ENCODE measurements around the gene PSMB7.

Gene PSMB7

GRCh38 chr9:124344291-124345050 is 70.8 kb downstream of the PSMB7 start:
- no peak for DNase-seq

GRCh38 chr9:124343533-124344290 is 71.5 kb downstream of the PSMB7 start:
- DNase-seq = no peak

DNA sequence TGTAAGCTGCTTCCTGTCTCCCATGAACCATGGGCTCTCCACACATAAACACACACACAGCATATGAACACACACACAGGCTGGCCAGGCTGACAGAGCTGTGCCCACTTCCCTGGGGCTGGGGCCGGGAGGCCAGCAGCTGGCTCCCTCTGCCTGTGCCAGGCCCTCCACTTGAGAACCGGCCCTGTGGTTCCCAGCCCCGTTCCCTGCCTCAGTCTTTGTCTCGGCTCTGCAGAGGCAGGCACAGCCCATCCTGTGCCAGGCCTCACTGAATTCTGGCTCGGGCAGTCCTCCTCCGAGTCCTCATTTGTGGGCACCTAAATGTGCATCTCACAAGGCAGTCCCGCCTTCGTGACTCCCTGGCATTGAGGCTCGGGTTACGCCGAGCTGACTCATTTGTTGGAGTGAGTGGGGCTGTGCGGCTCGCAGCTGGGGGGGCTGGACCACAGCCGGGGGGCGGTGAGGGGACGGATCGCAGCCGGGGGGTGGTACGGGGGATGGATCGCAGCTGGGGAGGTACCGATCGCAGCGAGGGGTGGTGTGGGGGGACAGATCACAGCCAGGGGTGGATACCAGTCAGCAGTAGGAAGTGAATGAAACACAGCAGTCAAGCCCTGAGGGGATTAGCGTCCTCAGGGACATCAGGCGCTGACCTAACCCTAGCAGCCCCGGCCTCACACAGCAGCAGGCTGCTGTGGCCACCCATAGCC is 72.3 kb downstream of the PSMB7 start:
- no peak for DNase-seq

DNA sequence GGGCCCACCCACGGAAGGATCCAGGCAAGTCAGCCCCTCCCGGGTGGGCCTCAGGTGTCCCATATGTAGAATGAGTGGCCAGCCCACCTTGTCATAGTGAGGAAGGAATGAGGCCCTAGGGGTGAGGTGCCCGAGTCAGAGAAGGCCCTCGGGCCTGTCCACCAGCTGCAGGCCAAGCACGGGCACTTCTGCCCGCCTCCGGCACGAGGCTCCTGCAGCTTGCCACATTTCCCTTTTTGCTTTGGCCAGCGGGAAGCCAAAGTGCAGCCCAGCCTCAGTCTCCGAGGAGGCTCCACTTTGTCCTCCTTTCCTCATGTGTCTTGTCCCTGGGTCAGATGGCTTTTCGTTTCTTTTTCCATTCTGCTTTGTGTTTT is 72.9 kb downstream of the PSMB7 start:
- no peak for DNase-seq

DNA sequence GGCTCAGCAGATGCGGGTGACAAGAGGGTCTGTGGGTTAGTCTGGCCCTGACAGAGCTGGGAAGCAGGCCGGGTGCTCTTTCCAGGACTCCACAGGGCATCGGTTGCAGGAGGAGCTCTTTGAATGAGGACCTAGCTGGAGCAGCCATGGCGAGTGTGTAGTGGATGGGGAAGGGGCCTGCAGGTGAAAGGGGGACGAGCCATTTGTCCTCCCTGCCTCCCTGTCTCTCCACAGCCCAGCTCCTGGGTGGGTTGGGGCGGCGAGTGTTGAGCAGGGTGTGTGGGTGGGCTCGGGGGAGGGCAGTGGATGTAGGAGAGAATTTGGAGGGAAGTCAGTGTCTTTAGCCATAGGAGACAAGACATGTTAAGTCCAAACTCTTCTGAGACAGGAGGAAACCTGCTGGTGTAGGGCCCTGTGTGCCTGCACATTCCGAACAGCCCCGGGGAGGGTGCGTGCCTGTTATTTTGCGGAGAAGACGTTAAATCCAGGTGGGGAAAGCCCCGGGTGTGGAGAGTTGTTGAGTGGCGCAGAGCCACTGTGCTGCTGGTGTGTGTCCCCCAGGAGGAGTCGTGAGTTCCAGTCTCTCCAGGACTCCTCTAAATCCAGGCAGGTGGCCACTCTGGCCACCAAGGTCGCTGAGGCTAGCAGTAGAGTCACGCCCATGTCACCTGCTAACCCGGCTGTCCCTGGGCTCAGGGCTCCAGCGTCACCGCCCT is 73.6 kb downstream of the PSMB7 start:
- no peak for DNase-seq

DNA sequence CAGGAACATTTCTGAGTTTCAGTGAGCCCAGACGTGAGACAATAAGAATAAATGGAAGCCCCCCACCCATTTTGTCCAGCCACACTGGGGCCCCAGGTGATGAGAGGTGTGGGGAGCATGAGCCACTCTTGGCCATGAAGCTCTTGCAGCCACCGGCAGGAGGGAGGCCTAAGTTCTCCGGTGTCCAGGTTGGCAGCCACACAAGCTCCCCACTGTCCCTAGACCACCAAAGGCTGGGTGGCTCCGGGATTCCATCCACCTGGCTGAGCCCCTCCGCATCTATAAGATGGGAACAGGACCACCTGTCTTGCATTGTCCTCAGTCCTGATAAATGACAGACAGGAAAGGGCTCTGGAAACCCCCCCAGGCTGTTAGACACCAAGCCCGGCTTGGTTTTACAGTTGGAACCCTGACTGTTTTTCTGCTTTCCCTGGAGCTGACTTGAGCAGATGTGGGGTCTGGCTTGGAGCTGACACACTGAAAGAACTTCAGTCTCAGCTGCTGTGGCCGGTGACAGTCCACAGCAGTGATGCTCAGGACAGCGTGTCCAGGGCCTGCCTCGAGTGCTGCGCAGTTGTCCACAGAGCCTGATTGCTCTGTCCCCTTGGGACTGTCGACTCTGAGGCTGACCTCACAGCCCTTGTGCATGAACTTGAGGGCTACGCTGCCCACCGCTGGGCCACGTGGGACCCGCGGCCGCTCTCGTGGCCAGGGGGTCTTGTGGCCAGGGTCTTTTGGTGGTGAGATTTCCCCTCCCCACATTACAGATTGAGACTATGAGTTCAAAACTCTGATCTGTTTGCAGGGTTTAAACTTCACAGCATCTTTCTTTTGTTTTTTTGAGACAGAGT is 74.8 kb downstream of the PSMB7 start:
- DNase-seq = no peak

DNA sequence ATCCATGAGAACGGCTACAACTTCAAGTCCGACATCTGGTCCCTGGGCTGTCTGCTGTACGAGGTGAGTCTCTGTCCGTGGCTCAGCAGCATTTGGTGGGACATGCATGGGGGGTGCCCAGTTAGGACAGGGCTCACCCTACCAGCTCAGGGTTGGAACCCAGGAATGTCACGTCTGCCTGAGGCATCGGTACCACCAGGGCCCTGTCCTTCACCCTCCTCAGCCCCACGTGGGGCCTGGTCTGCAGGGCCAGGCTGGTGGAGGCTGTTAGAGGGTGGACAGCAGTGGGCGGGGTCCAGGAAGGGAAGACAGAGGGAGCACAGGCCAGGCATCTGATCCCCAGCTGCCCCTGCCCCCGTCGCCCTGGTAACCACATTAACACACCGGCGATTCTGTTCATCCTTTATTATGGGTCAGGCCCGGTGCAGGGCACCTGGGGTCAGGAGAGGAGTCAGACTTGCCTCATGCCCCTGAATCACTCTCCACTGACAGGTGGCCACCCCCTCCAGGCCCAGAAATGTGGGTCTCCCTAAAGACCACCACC is 75.6 kb downstream of the PSMB7 start:
- no peak for DNase-seq

DNA sequence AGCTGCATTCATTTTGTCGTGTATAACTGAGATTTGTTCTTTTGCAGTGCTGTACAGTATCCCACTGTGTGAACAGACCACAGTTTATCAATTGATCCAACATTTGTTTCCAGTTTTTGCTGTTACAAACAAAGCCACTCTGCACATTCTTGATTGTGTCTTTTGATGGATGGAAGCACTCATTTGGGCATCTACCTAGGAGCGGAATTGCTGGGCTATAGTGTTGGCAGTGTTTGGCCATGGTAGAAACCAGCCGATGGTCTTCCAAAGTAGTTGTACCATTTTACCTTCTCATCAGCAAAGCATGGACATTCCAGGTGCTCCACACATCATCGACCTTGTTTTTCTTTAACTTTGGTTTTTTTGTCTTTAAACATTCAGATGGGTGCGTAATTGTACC is 77.7 kb downstream of the PSMB7 start:
- DNase-seq = no peak

DNA sequence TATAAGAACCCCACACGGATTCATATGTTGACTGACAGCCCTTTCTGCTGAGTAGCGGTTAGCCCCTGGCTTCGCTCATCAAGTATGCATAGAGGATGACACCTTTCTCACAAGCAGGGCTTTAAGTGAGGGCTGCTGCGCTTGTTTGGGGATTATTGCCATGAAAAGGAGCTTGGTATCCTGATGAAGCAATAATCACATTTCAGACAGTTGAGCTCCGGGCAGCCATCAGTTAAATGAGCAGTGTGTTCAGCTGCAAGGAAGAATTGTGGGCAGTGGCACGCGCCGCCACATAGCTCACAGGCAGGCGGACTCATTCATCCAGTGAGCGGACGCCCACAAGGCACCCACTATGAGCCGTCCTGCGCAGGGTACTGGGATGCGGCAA is 79.9 kb downstream of the PSMB7 start:
- DNase-seq = no peak

DNA sequence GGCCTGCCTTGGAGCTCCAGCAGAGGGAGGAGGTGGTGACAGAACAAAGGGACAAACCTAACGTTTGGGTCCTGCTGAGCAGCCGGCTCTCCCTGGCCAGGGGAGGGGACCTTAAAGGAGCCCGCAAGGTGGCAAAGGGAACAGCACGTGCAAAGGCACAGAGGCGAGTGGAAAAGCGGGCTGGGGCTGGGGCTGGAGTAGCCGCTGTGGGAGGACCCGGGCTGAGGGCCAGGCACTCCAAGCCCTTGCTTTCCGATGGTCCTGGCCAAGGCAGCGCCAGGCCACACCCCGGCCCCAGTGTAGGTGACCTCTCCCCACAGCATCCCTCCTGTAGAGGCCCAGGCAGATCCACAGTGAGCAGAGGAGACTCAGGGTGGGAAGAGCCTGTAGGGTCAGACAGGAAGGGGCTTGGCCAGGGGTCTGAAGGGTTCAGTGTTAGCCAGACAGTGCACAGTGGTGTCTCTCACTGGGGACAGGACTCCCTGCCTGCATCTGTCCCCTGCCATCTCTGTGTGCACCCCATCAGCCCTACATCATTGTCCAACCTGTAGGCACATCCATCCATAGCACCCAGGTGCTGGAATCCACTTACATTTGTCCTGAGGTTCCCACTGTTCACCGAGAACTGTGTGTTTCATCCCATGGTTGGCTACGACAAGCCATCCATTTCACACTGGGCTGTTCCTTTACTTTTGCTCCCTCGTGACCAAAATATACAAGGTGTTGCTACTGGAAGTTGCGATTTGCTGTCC is 80.5 kb downstream of the PSMB7 start:
- no peak for DNase-seq

DNA sequence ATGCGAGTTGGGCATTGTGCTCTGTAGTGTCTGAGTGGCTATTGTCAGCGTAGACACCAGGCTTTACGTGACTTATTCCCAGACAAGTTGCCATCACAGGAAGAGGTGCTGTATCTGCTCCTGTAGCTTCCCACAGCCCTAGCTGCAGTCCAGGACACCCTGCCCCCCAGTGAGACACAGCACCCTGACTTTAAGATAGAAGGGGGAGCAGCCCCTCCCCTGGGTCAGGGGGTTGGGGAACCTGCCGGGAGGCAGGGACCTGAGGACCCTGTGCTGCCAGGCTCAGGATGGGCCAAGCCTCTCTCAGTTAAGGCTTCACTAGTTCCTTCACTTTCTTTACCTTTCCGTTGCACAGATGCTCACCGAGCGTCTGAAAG is 82.1 kb downstream of the PSMB7 start:
- DNase-seq = no peak

DNA sequence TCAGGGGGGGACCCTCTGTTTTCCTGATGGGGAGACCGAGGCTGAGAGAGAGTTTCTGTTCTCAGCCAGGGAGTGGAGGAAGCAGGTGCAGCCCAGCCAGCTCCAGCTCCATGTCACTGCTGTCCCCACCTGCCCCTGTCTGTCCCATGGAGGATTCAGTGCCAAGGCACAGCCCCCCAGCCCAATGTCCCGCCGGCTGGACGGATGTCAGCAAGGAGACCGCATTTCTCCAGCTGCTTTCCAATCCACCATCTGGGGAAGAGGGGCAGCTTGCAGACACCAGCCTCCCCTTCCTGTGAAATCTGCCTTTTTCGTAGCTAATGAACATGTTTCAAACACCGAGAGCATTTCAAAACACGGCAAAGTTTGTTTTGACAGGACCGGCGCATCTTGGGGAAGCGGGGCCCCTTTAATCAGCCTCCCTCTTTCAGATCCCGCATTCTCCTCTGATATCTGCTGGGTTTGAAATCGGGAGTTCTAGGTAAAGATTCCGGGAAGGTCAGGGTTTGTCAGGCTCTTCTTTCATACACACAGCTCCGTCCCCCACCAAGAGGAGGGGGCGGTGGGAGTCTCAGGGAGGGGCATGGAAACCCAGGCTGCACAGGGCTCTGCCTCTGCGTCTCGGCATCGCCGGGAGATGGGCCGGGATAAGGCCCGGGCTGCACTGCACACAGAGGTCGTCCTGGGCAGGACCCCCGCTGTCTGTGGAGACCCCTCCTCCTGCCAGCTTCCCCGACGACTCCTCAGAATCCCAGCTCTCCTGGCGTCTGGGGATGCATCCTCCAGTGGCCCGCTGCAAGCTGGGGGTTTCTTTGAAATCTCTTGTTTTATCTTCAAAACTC is 82.7 kb downstream of the PSMB7 start:
- DNase-seq = no peak

DNA sequence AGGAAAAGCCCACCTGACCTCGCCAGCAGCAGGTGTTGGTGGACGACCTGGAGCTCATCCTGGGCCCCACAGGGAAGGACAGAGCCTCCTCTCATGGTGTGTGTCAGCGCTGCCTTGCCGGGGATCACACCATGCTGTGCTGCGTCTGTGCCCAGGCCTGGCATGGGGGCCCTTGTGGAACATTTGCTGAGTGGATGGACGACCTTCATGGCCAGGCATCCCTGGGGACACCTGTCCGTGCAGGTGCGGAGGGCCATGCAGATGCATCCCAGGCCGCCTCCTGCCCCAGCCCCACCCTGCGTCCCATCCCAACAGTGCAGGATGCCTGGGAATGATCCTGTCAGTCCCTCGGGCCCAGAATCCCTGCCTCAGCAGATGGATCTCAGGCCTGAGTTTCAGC is 83.7 kb downstream of the PSMB7 start:
- DNase-seq = no peak

DNA sequence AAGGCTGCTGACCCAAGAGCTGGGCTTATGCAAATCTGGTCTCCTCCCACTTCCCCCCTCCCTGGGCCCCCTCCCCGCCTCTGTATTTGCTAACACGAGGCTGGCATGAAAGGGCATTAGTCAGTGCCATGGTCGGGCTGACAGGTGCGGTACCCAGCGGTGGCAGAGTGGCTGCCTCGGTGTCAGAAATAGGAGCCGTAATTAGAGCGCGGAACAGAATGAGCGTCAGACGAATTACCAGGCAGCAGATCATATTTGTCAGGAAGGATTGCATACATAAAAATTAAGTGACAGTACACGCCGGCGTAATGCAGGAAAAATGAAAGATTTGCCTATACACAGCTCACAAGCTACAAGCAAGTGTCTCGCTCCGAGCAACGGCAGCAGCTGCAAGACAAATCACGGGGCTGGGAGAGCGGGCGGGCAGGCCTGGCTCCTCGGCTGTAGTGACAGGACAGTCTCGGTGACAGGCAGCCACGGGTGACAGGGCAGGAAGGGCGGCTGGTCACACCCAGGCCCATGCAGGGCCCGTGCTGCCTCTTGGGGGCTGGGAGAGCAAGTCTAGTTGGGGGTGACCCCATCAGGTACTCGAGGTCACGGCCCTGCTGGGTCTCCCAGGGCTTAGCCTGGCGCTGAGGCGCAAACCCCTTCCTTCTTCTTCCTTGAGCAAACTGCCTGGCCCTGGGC is 85.1 kb downstream of the PSMB7 start:
- no peak for DNase-seq

DNA sequence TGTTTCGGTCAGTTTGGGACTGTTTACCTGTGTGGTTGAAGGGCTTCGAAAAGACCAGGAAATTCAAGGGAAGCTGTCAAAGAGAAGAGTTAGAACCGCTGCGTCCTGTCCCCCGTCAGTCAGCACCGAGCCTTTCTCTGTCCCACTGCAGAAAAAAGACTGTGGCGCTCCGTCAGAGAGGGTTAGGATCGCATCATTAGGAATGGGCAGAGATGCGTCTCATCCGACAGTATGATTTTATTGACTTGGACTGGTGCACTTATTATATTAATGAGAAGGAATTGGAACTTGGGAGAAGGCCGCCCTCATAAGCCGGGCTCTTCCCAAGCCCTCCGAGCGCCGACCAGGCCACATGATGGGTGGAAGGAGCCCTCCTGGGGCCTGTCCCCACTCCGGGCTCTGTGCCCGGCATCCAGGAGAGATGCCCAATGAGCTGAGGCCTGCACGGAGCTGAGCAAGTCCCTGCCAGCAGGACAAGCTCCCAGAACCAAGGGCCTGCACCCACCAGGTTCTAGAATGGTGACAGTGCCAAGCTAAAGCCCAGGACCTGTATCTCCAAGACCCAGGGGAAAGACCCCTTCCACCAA is 85.9 kb downstream of the PSMB7 start:
- DNase-seq = no peak

DNA sequence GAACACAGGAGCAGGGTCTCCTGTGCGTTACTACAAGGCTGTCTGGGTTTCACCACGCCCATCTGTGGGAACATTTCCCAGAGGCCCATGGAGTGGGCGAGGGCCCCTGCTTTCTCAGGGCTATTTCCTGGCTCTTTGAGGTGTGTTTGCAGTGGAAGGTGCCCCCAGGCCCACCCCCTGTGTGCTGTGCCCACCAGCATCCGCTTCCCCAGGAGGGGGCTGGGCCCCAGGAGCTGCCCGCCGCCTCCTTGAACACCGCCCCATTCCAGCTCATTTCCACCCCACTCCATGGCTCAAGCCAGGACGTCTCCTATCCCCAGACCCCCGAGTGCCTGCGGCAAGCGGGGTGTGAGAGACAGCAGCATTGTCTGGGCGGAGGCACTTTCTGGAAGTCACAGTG is 87.0 kb downstream of the PSMB7 start:
- DNase-seq = no peak

DNA sequence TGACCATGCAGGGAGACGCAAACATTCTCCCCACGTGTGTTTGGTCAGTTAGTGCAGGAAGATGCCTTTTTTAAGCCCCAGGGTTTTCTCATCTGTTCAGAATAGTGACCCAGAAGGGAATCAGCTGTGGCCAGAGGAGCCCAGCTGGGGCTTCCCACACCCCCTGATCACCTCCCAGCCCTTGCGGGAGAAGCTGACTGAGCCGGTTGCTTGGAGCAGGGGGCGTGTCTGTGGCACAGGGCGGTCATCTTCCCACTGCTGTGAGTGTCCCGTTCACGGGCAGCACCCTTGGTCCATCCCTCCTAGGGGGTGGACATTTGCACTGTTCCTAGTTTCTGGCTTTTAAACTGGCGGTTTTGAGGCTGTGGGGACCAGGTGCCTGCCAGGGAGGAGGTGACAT is 87.8 kb downstream of the PSMB7 start:
- no peak for DNase-seq

GRCh38 chr9:124326378-124326777 is 88.9 kb downstream of the PSMB7 start:
- no peak for DNase-seq

- no peak for DNase-seq
Measured at GRCh38 chr9:124325816-124326215, 89.4 kb downstream of the PSMB7 start.

Data from activated T-cell treated with anti-CD3 and anti-CD28 coated beads, Interleukin-2, amount 50 U/mL, for 48 hours (primary cell).